GM12892 (cell line): Measurements from ENCODE around the gene FPGS.

ENCODE experiments used
- POLR2A ChIP-seq: IDR thresholded peaks from 2 replicates; pipeline ENCODE4 v1.6.1; 2011; ENCODE audit warnings: low read depth, low read length, control low read depth
- POLR2AphosphoS5 ChIP-seq: IDR thresholded peaks from 2 replicates; pipeline ENCODE4 v1.6.1; 2011; ENCODE audit warnings: low read depth, low read length, control low read depth

DNA sequence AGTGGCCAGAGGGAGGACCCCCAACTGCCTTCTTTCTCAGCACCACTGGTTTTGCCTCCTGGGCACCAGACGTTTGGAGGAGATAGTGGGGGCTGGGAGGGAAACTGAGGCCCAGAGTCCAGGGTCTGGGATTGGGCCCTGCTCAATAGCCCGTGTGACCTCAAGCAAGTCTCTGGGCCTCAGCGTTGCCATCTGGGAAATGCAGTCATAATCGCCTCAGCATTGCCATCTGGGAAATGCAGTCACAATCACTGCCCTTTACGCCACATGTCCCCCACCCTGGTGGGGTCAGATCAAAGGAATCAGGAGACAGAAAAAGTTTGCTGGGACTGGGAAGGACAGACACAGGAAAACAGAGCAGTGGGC, 25.8 kb upstream of the FPGS start:
- no peak for TF ChIP-seq POLR2AphosphoS5
- TF ChIP-seq POLR2A = no peak
